Gastroesophageal sphincter (tissue), 4 donors: ENCODE results near the gene LRRN4CL. TPM values are rescaled to one million over a fixed set of nuclear protein-coding genes. Genes with fewer than 3 reads are reported as not detected.

Experiments used
- ATAC-seq: fragments of 150-250 bp; one replicate; pipeline ENCODE4 v1.9.1; 2016; ENCODE audit warnings: mild to moderate bottlenecking, moderate library complexity
- H3K27ac ChIP-seq, 4 donors: fragments of 200-600 bp; sonication (generic) in 3 of 4; 1 replicate in 3 of 4; 2 replicates in 1 of 4; pipeline ENCODE4 v1.5.1; 2016 to 2019
- H3K27me3 ChIP-seq: fragments of 200-600 bp; sonication (generic); one replicate; pipeline ENCODE4 v1.5.1; 2019
- H3K36me3 ChIP-seq, 2 donors: fragments of 200-600 bp; sonication (generic); one replicate each; pipeline ENCODE4 v1.5.1; 2019; ENCODE audit warnings: control low read depth in 1 of 2
- H3K4me1 ChIP-seq, 3 donors: fragments of 200-600 bp; sonication (generic); 1 replicate in 2 of 3; 2 replicates in 1 of 3; pipeline ENCODE4 v1.5.1; 2016 to 2019; ENCODE audit warnings: control low read depth in 2 of 3
- H3K4me3 ChIP-seq, 2 donors: fragments of 200-600 bp; sonication (generic); one replicate each; pipeline ENCODE4 v1.5.1; 2019; ENCODE audit warnings: mild to moderate bottlenecking in 1 of 2, moderate library complexity in 1 of 2
- H3K9me3 ChIP-seq, 3 donors: fragments of 200-600 bp; sonication (generic); one replicate each; pipeline ENCODE4 v1.5.1; 2017 to 2019; ENCODE audit warnings: control low read depth in 2 of 3
- CTCF ChIP-seq, 4 experiments: fragments of 200-600 bp in 2 of 4; fragments of 450-650 bp in 2 of 4; sonication (generic) in 1 of 4; IDR thresholded peaks; one replicate each; pipeline ENCODE4 v1.5.1; 2017 to 2019; ENCODE audit warnings: antibody characterized with exemption in 4 of 4, mild to moderate bottlenecking in 2 of 4, moderate library complexity in 2 of 4
- EP300 ChIP-seq: sonication (generic); formaldehyde crosslinking; IDR thresholded peaks from one replicate; pipeline ENCODE4 v1.6.1; 2017; ENCODE audit warnings: antibody characterized with exemption, mild to moderate bottlenecking
- POLR2A ChIP-seq, 2 donors: fragments of 450-650 bp; IDR thresholded peaks; one replicate each; pipeline ENCODE4 v1.6.1; 2017; ENCODE audit warnings: antibody characterized with exemption in 2 of 2, mild to moderate bottlenecking in 2 of 2, moderate library complexity in 1 of 2
- POLR2AphosphoS5 ChIP-seq: sonication (generic); formaldehyde crosslinking; IDR thresholded peaks from one replicate; pipeline ENCODE4 v1.6.1; 2017; ENCODE audit warnings: antibody characterized with exemption
- WGBS, 2 donors: methylation state at CpG; one replicate each; pipeline ENCODE4 v1.1.5; 2018; ENCODE audit warnings: low coverage in 1 of 2; 5-methylcytosine and 5-hydroxymethylcytosine counted together
- total RNA-seq, 4 donors: library from RNA; depleted of rRNA; stranded (reverse); fragments of >200 nt; gene quantifications; one replicate each; pipeline ENCODE4 v1.1.0, GENCODE V29; 2016

LRRN4CL gene
- total RNA-seq, 4 donors from 2014 or later, result 20.1 to 42.1 (median 32.1) TPM

GRCh38 chr11:62671236-62671607 lies 18.1 kb downstream of the LRRN4CL start:
- peak; percentile 45 for ATAC-seq
- peak overlapping the region; percentile 48 to 80 for H3K4me3 ChIP-seq
- peaks cover 5 to 74% (median 30%) of the 10 kb centered on the region in 3 donors for H3K4me1 ChIP-seq
- TF ChIP-seq EP300, result no peak
- TF ChIP-seq CTCF (IDR thresholded peaks at IDR 0.05), result no peak
- no peak for TF ChIP-seq POLR2AphosphoS5
- no peak for TF ChIP-seq POLR2A (IDR thresholded peaks at IDR 0.05)
- H3K27ac ChIP-seq, result peak overlapping the region; percentile 24 to 91 (median 88)
- no peaks in the 10 kb centered on the region for H3K27me3 ChIP-seq
- peaks cover 0 to 41% of the 10 kb centered on the region in 2 donors for H3K36me3 ChIP-seq
- no peaks in the 10 kb centered on the region for H3K9me3 ChIP-seq
- WGBS, 2 donors, result 0 to 2% methylated on average over 1 to 8 of the region's 17 CpGs

GRCh38 chr11:62669420-62670161 lies 19.7 kb downstream of the LRRN4CL start:
- no peak overlapping the region for H3K4me3 ChIP-seq
- TF ChIP-seq EP300 (no peak), POLR2AphosphoS5 (no peak), POLR2A (IDR thresholded peaks at IDR 0.05) (no peak), CTCF (IDR thresholded peaks at IDR 0.05) (no peak)
- WGBS, 2 donors, result 74 to 81% methylated on average over 3 of the region's 4 CpGs
- no peaks in the 10 kb centered on the region for H3K9me3 ChIP-seq
- H3K27me3 ChIP-seq, result no peaks in the 10 kb centered on the region
- no peak for ATAC-seq
- peaks cover 5 to 78% (median 32%) of the 10 kb centered on the region in 3 donors for H3K4me1 ChIP-seq
- H3K27ac ChIP-seq, result peak overlapping the region in 1 of 4 donors; percentile 91
- peaks cover 0 to 24% of the 10 kb centered on the region in 2 donors for H3K36me3 ChIP-seq

GRCh38 chr11:62667460-62667859 lies 21.9 kb downstream of the LRRN4CL start:
- peak overlapping the region in 3 of 4 donors; percentile 16 to 96 (median 95) for H3K27ac ChIP-seq
- ATAC-seq, result no peak
- peaks cover 5 to 74% (median 24%) of the 10 kb centered on the region in 3 donors for H3K4me1 ChIP-seq
- H3K36me3 ChIP-seq, result peaks cover 0 to 18% of the 10 kb centered on the region in 2 donors
- no peaks in the 10 kb centered on the region for H3K27me3 ChIP-seq
- WGBS, 2 donors, result 57 to 100% methylated on average over 1 to 2 of the region's 2 CpGs
- H3K9me3 ChIP-seq, result no peaks in the 10 kb centered on the region
- H3K4me3 ChIP-seq, result peak overlapping the region in 1 of 2 donors; percentile 87
- TF ChIP-seq POLR2AphosphoS5, result no peak
- TF ChIP-seq EP300, result no peak
- TF ChIP-seq POLR2A (IDR thresholded peaks at IDR 0.05), result no peak
- TF ChIP-seq CTCF (IDR thresholded peaks at IDR 0.05), result no peak

GRCh38 chr11:62666259-62666926 lies 22.9 kb downstream of the LRRN4CL start:
- 64% methylated on average over 11 of the region's 16 CpGs; no CpG with 5 or more reads in 1 of the 2 donors for WGBS, 2 donors
- Histone ChIP-seq H3K4me3 (peak overlapping the region; percentile 71 to 87), H3K4me1 (peaks cover 5 to 67% (median 24%) of the 10 kb centered on the region in 3 donors), H3K27ac (peak overlapping the region; percentile 65 to 96 (median 94)), H3K27me3 (no peaks in the 10 kb centered on the region), H3K36me3 (peaks cover 0 to 28% of the 10 kb centered on the region in 2 donors), H3K9me3 (no peaks in the 10 kb centered on the region)
- ATAC-seq, result no peak
- TF ChIP-seq POLR2A (IDR thresholded peaks at IDR 0.05) (no peak), EP300 (no peak), CTCF (IDR thresholded peaks at IDR 0.05) (no peak), POLR2AphosphoS5 (no peak)
